GM23338 (cell line): Measurements from ENCODE around the gene IWS1. TPM values are rescaled to one million over a fixed set of nuclear protein-coding genes. Genes with fewer than 3 reads are reported as not detected.

ENCODE experiments used
- ATAC-seq: fragments of 200-7000 bp; cut with Tn5 transposase; 3 replicates; pipeline ENCODE4 v1.9.1; 2020
- DNase-seq: peaks from one replicate; pipeline ENCODE4 v3.0.0-alpha.2; 2015; ENCODE audit warnings: low spot score
- H2AFZ ChIP-seq: fragments of 200-600 bp; sonication (generic); 2 replicates; pipeline ENCODE4 v1.8.0; 2016; ENCODE audit warnings: antibody characterized with exemption, mild to moderate bottlenecking, moderate library complexity
- H3F3A ChIP-seq: fragments of 200-600 bp; sonication (generic); replicated peaks from 2 replicates; pipeline ENCODE4 v1.8.0; 2017; ENCODE audit warnings: antibody characterized with exemption, mixed run types, low read depth
- H3K27ac ChIP-seq: fragments of 200-600 bp; sonication (generic); 2 replicates; pipeline ENCODE4 v1.6.1; 2016; ENCODE audit warnings: low read depth
- H3K27me3 ChIP-seq: fragments of 200-600 bp; sonication (generic); 2 replicates; pipeline ENCODE4 v1.8.0; 2016; ENCODE audit warnings: mild to moderate bottlenecking, mixed run types, moderate library complexity; ENCODE audit not compliant: insufficient read depth
- H3K36me3 ChIP-seq: fragments of 200-600 bp; sonication (generic); 2 replicates; pipeline ENCODE4 v1.8.0; 2016; ENCODE audit warnings: mild to moderate bottlenecking; ENCODE audit not compliant: insufficient read depth
- H3K4me1 ChIP-seq: fragments of 200-600 bp; sonication (generic); 2 replicates; pipeline ENCODE4 v1.8.0; 2016; ENCODE audit warnings: mild to moderate bottlenecking, moderate library complexity; ENCODE audit not compliant: insufficient read depth
- H3K4me2 ChIP-seq: fragments of 200-600 bp; sonication (generic); 2 replicates; pipeline ENCODE4 v1.7.1; 2017; ENCODE audit warnings: mixed run types
- H3K4me3 ChIP-seq: fragments of 200-600 bp; sonication (generic); 2 replicates; pipeline ENCODE4 v1.6.1; 2016; ENCODE audit warnings: mixed run types
- H3K79me2 ChIP-seq: fragments of 200-600 bp; sonication (generic); replicated peaks from 2 replicates; pipeline ENCODE4 v1.8.0; 2017; ENCODE audit warnings: mild to moderate bottlenecking; ENCODE audit not compliant: insufficient read depth
- H3K9me2 ChIP-seq: fragments of 200-600 bp; sonication (generic); 2 replicates; pipeline ENCODE4 v1.8.0; 2017; ENCODE audit not compliant: insufficient read depth
- H4K20me1 ChIP-seq: fragments of 200-600 bp; sonication (generic); replicated peaks from 2 replicates; pipeline ENCODE4 v1.8.0; 2017; ENCODE audit warnings: mild to moderate bottlenecking; ENCODE audit not compliant: insufficient read depth
- H3K27ac Mint-ChIP-seq: 2 replicates; pipeline ENCODE4 v1.8.0; 2020; ENCODE audit warnings: inconsistent platforms, mild to moderate bottlenecking, moderate library complexity, mixed read lengths
- H3K27me3 Mint-ChIP-seq: 3 replicates; pipeline ENCODE4 v1.8.0; 2022; ENCODE audit warnings: low read depth, mild to moderate bottlenecking, moderate library complexity, mixed read lengths, inconsistent platforms; ENCODE audit not compliant: insufficient read depth, poor library complexity
- H3K36me3 Mint-ChIP-seq: 3 replicates; pipeline ENCODE4 v1.8.0; 2021; ENCODE audit warnings: low read depth, mild to moderate bottlenecking, inconsistent platforms, moderate library complexity, mixed read lengths
- H3K4me1 Mint-ChIP-seq: 3 replicates; pipeline ENCODE4 v1.8.0; 2020; ENCODE audit warnings: mild to moderate bottlenecking, inconsistent platforms, mixed read lengths
- H3K4me3 Mint-ChIP-seq: 3 replicates; pipeline ENCODE4 v1.8.0; 2021; ENCODE audit warnings: moderate library complexity, mild to moderate bottlenecking, inconsistent platforms, mixed read lengths
- H3K9me3 Mint-ChIP-seq: 3 replicates; pipeline ENCODE4 v1.8.0; 2020; ENCODE audit warnings: moderate library complexity, mild to moderate bottlenecking, inconsistent platforms, mixed read lengths
- CREB1 ChIP-seq: fragments of 250-450 bp; sonication (Bioruptor Pico); IDR thresholded peaks from 2 replicates; pipeline ENCODE4 v1.5.0; 2020; ENCODE audit warnings: low read depth, mild to moderate bottlenecking, moderate library complexity
- EZH2 ChIP-seq: fragments of 200-600 bp; sonication (generic); IDR thresholded peaks from one replicate; pipeline ENCODE4 v1.8.0; 2017; ENCODE audit warnings: antibody characterized with exemption, mild to moderate bottlenecking, low read depth; ENCODE audit not compliant: unreplicated experiment
- EZH2phosphoT487 ChIP-seq: fragments of 200-600 bp; sonication (generic); IDR thresholded peaks from one replicate; pipeline ENCODE4 v1.8.1; 2018; ENCODE audit warnings: antibody characterized with exemption; ENCODE audit not compliant: unreplicated experiment
- JUNB ChIP-seq: IDR thresholded peaks from one replicate; pipeline ENCODE4 v1.6.1; 2016; ENCODE audit warnings: antibody characterized with exemption; ENCODE audit not compliant: unreplicated experiment
- NANOG ChIP-seq: IDR thresholded peaks from 2 replicates; pipeline ENCODE4 v1.6.1; 2016; ENCODE audit warnings: antibody characterized with exemption, borderline replicate concordance
- POLR2AphosphoS5 ChIP-seq: IDR thresholded peaks from 2 replicates; pipeline ENCODE4 v1.6.1; 2016; ENCODE audit warnings: antibody characterized with exemption, low read depth
- REST ChIP-seq: IDR thresholded peaks from one replicate; pipeline ENCODE4 v1.6.1; 2018; ENCODE audit warnings: antibody characterized with exemption; ENCODE audit not compliant: unreplicated experiment
- STAT1 ChIP-seq: IDR thresholded peaks from one replicate; pipeline ENCODE4 v1.6.1; 2016; ENCODE audit warnings: antibody characterized with exemption; ENCODE audit not compliant: unreplicated experiment
- ZNF114 ChIP-seq: fragments of 250-450 bp; sonication (Bioruptor Pico); IDR thresholded peaks from 2 replicates; pipeline ENCODE4 v1.5.0; 2020; ENCODE audit warnings: mild to moderate bottlenecking, moderate library complexity
- ZNF331 ChIP-seq: fragments of 250-450 bp; sonication (Bioruptor Pico); IDR thresholded peaks from 2 replicates; pipeline ENCODE4 v1.5.0; 2020; ENCODE audit warnings: low read depth, mild to moderate bottlenecking, moderate library complexity
- polyA plus RNA-seq: library from polyadenylated mRNA; unstranded; fragments of >200 nt; fragmentation: Nextera tagmentation; extraction: Ambion mirVana; gene quantifications from 2 replicates; pipeline ENCODE4 v1.2.1, GENCODE V29; 2016
- total RNA-seq: library from RNA; depleted of rRNA; stranded (reverse); fragments of >200 nt; shearing (Covaris generic); gene quantifications from 2 replicates; pipeline ENCODE4 v1.2.3, GENCODE V29; 2014
- TF ChIP-seq, protein P1 (sequence below): IDR thresholded peaks from 2 replicates; pipeline ENCODE4 v1.6.1; 2016; ENCODE audit warnings: antibody characterized with exemption
- TF ChIP-seq, protein P2 (sequence below), 2 experiments: fragments of 200-600 bp in 1 of 2; sonication (generic) in 1 of 2; conservative IDR thresholded peaks; 2 replicates each; pipeline versions ENCODE4 v1.5.1 to v1.6.1; 2016 to 2017; ENCODE audit warnings: antibody characterized with exemption in 2 of 2, low read depth in 2 of 2, mild to moderate bottlenecking in 2 of 2, moderate library complexity in 1 of 2
- TF ChIP-seq, protein P3 (sequence below): fragments of 250-450 bp; sonication (Bioruptor Pico); IDR thresholded peaks from 2 replicates; pipeline ENCODE4 v1.5.0; 2020; ENCODE audit warnings: mild to moderate bottlenecking, moderate library complexity

IWS1 gene
- total and polyA plus RNA-seq, 2 experiments from 2014 or later = 82.8 to 97.2 TPM

- H3F3A ChIP-seq = no peaks in the 10 kb centered on the region
- no peaks in the 10 kb centered on the region for H3K79me2 ChIP-seq
- Mint-ChIP-seq H3K9me3 (no peaks in the 10 kb centered on the region), H3K27me3 (peaks cover 10% of the 10 kb centered on the region), H3K27ac (no peak overlapping the region; the same call in 1 of the 2 replicates), H3K4me3 (no peak overlapping the region), H3K4me1 (no peaks in the 10 kb centered on the region; the same call in 2 of the 3 replicates), H3K36me3 (no peaks in the 10 kb centered on the region)
- no peak for ATAC-seq
- no peaks in the 10 kb centered on the region for H3K4me1 ChIP-seq
- no peaks in the 10 kb centered on the region for H3K27me3 ChIP-seq
- no peak overlapping the region for H3K4me2 ChIP-seq
- H3K27ac ChIP-seq = no peak overlapping the region
- DNase-seq = no peak
- H3K4me3 ChIP-seq = no peak overlapping the region
- TF ChIP-seq ZNF114 (CRISPR knock-in tag) (no peak), NANOG (no peak), EZH2phosphoT487 (no peak), JUNB (no peak), CREB1 (CRISPR knock-in tag) (no peak), ZNF331 (CRISPR knock-in tag) (no peak), POLR2AphosphoS5 (no peak), EZH2 (no peak), STAT1 (no peak), REST (no peak)
- TF ChIP-seq, protein P1, sequence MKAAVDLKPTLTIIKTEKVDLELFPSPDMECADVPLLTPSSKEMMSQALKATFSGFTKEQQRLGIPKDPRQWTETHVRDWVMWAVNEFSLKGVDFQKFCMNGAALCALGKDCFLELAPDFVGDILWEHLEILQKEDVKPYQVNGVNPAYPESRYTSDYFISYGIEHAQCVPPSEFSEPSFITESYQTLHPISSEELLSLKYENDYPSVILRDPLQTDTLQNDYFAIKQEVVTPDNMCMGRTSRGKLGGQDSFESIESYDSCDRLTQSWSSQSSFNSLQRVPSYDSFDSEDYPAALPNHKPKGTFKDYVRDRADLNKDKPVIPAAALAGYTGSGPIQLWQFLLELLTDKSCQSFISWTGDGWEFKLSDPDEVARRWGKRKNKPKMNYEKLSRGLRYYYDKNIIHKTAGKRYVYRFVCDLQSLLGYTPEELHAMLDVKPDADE = no peak
- TF ChIP-seq, protein P2, sequence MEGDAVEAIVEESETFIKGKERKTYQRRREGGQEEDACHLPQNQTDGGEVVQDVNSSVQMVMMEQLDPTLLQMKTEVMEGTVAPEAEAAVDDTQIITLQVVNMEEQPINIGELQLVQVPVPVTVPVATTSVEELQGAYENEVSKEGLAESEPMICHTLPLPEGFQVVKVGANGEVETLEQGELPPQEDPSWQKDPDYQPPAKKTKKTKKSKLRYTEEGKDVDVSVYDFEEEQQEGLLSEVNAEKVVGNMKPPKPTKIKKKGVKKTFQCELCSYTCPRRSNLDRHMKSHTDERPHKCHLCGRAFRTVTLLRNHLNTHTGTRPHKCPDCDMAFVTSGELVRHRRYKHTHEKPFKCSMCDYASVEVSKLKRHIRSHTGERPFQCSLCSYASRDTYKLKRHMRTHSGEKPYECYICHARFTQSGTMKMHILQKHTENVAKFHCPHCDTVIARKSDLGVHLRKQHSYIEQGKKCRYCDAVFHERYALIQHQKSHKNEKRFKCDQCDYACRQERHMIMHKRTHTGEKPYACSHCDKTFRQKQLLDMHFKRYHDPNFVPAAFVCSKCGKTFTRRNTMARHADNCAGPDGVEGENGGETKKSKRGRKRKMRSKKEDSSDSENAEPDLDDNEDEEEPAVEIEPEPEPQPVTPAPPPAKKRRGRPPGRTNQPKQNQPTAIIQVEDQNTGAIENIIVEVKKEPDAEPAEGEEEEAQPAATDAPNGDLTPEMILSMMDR (conservative IDR thresholded peaks at IDR 0.05; ENCODE audit: low read depth in 2 of 2) = no peak
- TF ChIP-seq, protein P3, sequence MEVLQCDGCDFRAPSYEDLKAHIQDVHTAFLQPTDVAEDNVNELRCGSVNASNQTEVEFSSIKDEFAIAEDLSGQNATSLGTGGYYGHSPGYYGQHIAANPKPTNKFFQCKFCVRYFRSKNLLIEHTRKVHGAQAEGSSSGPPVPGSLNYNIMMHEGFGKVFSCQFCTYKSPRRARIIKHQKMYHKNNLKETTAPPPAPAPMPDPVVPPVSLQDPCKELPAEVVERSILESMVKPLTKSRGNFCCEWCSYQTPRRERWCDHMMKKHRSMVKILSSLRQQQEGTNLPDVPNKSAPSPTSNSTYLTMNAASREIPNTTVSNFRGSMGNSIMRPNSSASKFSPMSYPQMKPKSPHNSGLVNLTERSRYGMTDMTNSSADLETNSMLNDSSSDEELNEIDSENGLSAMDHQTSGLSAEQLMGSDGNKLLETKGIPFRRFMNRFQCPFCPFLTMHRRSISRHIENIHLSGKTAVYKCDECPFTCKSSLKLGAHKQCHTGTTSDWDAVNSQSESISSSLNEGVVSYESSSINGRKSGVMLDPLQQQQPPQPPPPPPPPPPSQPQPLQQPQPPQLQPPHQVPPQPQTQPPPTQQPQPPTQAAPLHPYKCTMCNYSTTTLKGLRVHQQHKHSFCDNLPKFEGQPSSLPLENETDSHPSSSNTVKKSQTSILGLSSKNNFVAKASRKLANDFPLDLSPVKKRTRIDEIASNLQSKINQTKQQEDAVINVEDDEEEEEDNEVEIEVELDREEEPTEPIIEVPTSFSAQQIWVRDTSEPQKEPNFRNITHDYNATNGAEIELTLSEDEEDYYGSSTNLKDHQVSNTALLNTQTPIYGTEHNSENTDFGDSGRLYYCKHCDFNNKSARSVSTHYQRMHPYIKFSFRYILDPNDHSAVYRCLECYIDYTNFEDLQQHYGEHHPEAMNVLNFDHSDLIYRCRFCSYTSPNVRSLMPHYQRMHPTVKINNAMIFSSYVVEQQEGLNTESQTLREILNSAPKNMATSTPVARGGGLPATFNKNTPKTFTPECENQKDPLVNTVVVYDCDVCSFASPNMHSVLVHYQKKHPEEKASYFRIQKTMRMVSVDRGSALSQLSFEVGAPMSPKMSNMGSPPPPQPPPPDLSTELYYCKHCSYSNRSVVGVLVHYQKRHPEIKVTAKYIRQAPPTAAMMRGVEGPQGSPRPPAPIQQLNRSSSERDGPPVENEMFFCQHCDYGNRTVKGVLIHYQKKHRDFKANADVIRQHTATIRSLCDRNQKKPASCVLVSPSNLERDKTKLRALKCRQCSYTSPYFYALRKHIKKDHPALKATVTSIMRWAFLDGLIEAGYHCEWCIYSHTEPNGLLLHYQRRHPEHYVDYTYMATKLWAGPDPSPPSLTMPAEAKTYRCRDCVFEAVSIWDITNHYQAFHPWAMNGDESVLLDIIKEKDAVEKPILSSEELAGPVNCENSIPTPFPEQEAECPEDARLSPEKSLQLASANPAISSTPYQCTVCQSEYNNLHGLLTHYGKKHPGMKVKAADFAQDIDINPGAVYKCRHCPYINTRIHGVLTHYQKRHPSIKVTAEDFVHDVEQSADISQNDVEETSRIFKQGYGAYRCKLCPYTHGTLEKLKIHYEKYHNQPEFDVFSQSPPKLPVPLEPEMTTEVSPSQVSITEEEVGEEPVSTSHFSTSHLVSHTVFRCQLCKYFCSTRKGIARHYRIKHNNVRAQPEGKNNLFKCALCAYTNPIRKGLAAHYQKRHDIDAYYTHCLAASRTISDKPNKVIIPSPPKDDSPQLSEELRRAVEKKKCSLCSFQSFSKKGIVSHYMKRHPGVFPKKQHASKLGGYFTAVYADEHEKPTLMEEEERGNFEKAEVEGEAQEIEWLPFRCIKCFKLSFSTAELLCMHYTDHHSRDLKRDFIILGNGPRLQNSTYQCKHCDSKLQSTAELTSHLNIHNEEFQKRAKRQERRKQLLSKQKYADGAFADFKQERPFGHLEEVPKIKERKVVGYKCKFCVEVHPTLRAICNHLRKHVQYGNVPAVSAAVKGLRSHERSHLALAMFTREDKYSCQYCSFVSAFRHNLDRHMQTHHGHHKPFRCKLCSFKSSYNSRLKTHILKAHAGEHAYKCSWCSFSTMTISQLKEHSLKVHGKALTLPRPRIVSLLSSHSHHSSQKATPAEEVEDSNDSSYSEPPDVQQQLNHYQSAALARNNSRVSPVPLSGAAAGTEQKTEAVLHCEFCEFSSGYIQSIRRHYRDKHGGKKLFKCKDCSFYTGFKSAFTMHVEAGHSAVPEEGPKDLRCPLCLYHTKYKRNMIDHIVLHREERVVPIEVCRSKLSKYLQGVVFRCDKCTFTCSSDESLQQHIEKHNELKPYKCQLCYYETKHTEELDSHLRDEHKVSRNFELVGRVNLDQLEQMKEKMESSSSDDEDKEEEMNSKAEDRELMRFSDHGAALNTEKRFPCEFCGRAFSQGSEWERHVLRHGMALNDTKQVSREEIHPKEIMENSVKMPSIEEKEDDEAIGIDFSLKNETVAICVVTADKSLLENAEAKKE (CRISPR knock-in tag) = no peak
- no peaks in the 10 kb centered on the region for H3K9me2 ChIP-seq
- no peak overlapping the region for H2AFZ ChIP-seq
- no peaks in the 10 kb centered on the region for H3K36me3 ChIP-seq
- no peaks in the 10 kb centered on the region for H4K20me1 ChIP-seq
Observed at GRCh38 chr2:127575941-127576432, 49.7 kb upstream of the IWS1 start.
